ENCODE results near the gene TTLL11. TPM values are rescaled to one million over a fixed set of nuclear protein-coding genes. Genes with fewer than 3 reads are reported as not detected.

TTLL11 gene
- total RNA-seq, 4 donors from 2014 or later = 7.9 to 14.4 (median 9.7) TPM

DNA sequence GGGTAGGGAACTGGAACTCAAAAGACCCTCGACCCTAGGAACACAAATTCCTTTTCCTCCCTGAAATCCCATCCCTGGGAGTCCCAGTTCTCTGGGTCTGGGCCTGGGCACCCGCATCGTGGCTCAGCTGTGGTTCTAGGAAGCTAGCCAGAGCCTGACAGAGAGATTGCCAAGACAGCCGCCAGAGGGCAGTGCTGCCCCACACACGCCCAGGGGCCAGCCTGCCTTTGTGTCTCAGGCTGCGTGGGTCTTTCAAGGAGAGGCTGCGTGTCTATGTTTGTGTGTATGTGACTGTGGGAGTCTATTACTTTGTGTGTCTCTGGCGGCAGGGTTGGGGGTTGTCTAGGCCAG is 32.0 kb upstream of the TTLL11 start:
- Histone ChIP-seq H3K27me3 (no peaks in the 10 kb centered on the region), H3K27ac (no peak overlapping the region), H3K9me3 (no peaks in the 10 kb centered on the region), H3K36me3 (no peaks in the 10 kb centered on the region), H3K4me1 (peaks cover 0 to 19% of the 10 kb centered on the region in 2 donors), H3K4me3 (replicated peaks in 1 of 3) (no peak overlapping the region)
- intact Hi-C loops (cut with DNase I) = loop anchor here (2.0 to 10.0 kb wide), 2 partner anchors 226 to 330 kb away; no protein-coding TSS in a partner anchor
- TF ChIP-seq POLR2A (IDR thresholded peaks at IDR 0.05) (no peak), CTCF (IDR thresholded peaks at IDR 0.05) (peak; percentile 88 to 94 (median 92))
- DNase-seq = peak; percentile 69 to 78
- WGBS, 2 donors = 0 to 2% methylated on average over 2 to 8 of the region's 8 CpGs

DNA sequence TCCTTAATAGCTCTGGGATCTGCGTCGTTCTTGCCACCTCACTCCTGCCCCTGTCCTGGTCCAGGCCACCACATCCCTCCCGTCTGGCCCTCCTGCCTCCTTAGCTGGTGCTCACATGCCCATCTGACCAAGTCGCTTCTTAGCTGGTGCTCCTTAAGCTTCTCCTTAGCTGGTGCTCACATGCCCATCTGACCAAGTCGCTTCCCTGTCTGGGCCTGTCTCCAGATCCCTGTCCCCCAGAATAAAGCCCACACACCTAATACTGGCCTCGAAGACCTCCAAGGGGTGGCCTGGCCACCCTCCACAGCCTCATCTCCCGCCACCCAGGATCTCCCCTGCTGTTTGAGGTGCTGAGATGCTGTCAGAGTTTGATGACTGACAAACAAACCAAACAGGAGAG is 31.4 kb upstream of the TTLL11 start:
- no peak for TF ChIP-seq CTCF (IDR thresholded peaks at IDR 0.05)
- TF ChIP-seq POLR2A (IDR thresholded peaks at IDR 0.05) = no peak
- H3K9me3 ChIP-seq = no peaks in the 10 kb centered on the region
- H3K27me3 ChIP-seq = no peaks in the 10 kb centered on the region
- DNase-seq = no peak
- intact Hi-C loops (cut with DNase I) = loop anchor here (2.0 to 10.0 kb wide), 2 partner anchors 226 to 330 kb away; no protein-coding TSS in a partner anchor
- H3K4me3 ChIP-seq (replicated peaks in 1 of 3) = no peak overlapping the region
- no peaks in the 10 kb centered on the region for H3K36me3 ChIP-seq
- peaks cover 0 to 19% of the 10 kb centered on the region in 2 donors for H3K4me1 ChIP-seq
- no peak overlapping the region for H3K27ac ChIP-seq
- WGBS, 2 donors = 70 to 71% methylated on average over 7 of the region's 7 CpGs

DNA sequence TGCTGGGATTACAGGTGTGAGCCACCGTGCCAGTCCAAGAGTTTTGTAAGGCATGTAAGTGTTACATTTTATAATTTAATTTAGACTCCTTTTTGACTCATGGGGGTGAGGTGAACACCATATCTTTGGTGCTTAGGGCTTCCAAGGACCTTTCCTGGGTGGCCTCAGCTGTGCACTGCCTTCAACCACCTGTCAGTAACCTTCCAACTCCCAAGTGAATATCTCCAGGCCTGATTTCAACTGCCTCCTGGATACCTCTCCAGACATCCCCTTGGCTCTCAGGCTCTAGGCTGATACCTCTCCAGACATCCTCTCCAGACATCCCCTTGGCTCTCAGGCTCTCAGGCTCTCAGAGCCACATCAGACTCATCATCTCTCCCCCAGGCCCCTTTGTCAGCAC is 30.9 kb upstream of the TTLL11 start:
- H3K9me3 ChIP-seq = no peaks in the 10 kb centered on the region
- 80 to 89% methylated on average over 1 of the region's 1 CpG for WGBS, 2 donors
- TF ChIP-seq CTCF (IDR thresholded peaks at IDR 0.05) (no peak), POLR2A (IDR thresholded peaks at IDR 0.05) (no peak)
- intact Hi-C loops (cut with DNase I) = loop anchor here (2.0 to 10.0 kb wide), 2 partner anchors 227 to 331 kb away; no protein-coding TSS in a partner anchor
- H3K36me3 ChIP-seq = no peaks in the 10 kb centered on the region
- no peak overlapping the region for H3K27ac ChIP-seq
- DNase-seq = no peak
- H3K4me1 ChIP-seq = peaks cover 0 to 19% of the 10 kb centered on the region in 2 donors
- no peaks in the 10 kb centered on the region for H3K27me3 ChIP-seq
- H3K4me3 ChIP-seq (replicated peaks in 1 of 3) = no peak overlapping the region

DNA sequence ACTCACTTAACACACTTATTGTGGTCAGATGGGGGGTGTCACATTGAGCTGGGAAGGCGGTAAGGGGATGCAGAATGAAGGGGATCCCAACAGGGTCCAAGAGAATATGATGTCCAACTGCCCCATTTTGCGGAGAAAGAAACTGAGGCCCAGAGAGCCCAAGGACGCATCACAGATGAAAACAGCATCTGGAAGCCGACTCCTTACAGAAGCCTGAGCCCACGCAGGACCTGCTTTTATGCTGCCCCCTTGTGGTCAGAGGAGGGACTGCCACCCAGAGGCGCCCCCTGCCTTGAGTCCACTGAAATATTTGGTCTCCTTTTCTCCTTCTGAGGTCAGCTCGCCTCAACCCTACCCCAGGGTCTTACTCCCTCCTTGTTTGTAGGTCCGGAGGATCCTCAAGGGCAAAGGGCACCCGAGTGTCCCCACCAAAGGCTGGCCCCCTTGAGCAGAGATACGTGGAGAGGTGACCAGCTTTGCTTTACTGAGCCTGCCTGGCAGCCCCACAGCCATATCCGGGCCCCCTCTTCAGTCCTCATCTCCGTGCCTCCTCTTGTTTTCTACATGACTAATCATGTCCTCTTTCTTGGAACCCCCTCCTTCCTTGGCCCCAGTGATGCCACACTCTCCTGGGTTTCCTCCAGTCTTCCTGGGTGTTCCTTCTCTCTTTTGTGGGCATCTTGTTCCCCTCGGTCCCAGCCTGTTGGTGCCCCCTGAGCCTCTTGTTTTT is 30.0 kb upstream of the TTLL11 start:
- Histone ChIP-seq H3K27ac (no peak overlapping the region), H3K27me3 (no peaks in the 10 kb centered on the region), H3K4me1 (peaks cover 0 to 19% of the 10 kb centered on the region in 2 donors), H3K36me3 (no peaks in the 10 kb centered on the region), H3K4me3 (replicated peaks in 1 of 3) (no peak overlapping the region), H3K9me3 (no peaks in the 10 kb centered on the region)
- intact Hi-C loops (cut with DNase I) = loop anchor here (10.0 kb wide), 1 partner anchor 332 kb away; no protein-coding TSS in a partner anchor
- TF ChIP-seq POLR2A (IDR thresholded peaks at IDR 0.05) (no peak), CTCF (IDR thresholded peaks at IDR 0.05) (peak; percentile 81 to 95 (median 88))
- peak; percentile 59 to 67 for DNase-seq
- WGBS, 2 donors = 21 to 24% methylated on average over 13 of the region's 13 CpGs

DNA sequence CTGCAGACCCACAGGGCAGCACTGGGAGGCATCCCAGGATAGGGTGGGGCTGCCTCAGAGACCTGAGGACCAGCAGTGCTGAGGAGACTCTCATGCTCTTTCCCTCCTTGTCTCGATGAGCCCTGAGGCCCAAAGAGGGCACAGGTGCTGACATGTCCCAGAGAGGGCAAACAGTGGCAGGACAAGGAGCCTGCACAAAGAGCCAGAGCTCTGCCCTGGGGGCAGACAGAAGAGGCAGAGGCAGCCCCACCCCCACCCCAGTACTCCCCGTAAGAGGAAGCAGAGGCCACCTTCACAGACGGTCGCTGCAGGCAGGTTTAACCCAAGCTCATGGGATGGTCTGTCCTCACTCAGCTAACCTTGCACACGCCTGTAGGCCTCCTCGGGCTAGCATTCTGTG is 29.4 kb upstream of the TTLL11 start:
- WGBS, 2 donors = 52 to 57% methylated on average over 5 to 6 of the region's 6 CpGs
- Histone ChIP-seq H3K4me1 (peaks cover 0 to 19% of the 10 kb centered on the region in 2 donors), H3K27ac (no peak overlapping the region), H3K9me3 (no peaks in the 10 kb centered on the region), H3K27me3 (no peaks in the 10 kb centered on the region), H3K36me3 (no peaks in the 10 kb centered on the region), H3K4me3 (replicated peaks in 1 of 3) (no peak overlapping the region)
- DNase-seq = no peak
- intact Hi-C loops (cut with DNase I) = loop anchor here (10.0 kb wide), 1 partner anchor 332 kb away; no protein-coding TSS in a partner anchor
- no peak for TF ChIP-seq POLR2A (IDR thresholded peaks at IDR 0.05)
- no peak for TF ChIP-seq CTCF (IDR thresholded peaks at IDR 0.05)
